ENCODE data around the gene AHNAK. TPM values are rescaled to one million over a fixed set of nuclear protein-coding genes. Genes with fewer than 3 reads are reported as not detected.
"Not testable (repeated sequence)": the region's sequence is repeated elsewhere in the genome, so short reads cannot be mapped to it uniquely, and the experiment has no call there.

The AHNAK gene
- total RNA-seq, 1 experiment from 2014 or later, result 391 TPM

DNA sequence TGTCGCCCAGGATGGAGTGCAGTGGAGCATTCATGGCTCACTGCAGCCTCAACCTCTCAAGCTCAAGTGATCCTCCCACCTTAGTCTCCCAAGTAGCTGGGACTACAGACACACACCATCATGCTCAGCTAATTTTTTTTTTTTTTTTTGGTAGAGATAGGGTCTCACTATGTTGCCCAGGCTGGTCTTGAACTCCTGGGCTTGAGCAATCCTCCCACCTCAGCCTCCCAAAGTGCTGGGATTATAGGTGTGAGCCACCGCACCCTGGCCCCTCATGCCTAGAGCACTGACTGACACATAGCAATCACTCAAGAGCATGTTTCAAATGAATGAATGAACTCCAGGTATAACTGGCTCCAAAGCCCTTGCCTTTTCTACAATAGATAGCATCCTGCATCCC, 3.9 kb upstream of the AHNAK start:
- DNase-seq (ENCODE audit: low spot score), result not testable (repeated sequence)

- peak; percentile 30 for DNase-seq (ENCODE audit: low spot score)
Observed at GRCh38 chr11:62548545-62549335, 2.1 kb upstream of the AHNAK start.

- peak; percentile 60 for DNase-seq (ENCODE audit: low spot score)
Observed at GRCh38 chr11:62547691-62548281, 1.2 kb upstream of the AHNAK start.

GRCh38 chr11:62546929-62547625, 471 bp upstream of the AHNAK start:
- peak; percentile 42 for DNase-seq (ENCODE audit: low spot score)

GRCh38 chr11:62545437-62546243, 966 bp downstream of the AHNAK start:
- peak; percentile 90 for DNase-seq (ENCODE audit: low spot score)

DNA sequence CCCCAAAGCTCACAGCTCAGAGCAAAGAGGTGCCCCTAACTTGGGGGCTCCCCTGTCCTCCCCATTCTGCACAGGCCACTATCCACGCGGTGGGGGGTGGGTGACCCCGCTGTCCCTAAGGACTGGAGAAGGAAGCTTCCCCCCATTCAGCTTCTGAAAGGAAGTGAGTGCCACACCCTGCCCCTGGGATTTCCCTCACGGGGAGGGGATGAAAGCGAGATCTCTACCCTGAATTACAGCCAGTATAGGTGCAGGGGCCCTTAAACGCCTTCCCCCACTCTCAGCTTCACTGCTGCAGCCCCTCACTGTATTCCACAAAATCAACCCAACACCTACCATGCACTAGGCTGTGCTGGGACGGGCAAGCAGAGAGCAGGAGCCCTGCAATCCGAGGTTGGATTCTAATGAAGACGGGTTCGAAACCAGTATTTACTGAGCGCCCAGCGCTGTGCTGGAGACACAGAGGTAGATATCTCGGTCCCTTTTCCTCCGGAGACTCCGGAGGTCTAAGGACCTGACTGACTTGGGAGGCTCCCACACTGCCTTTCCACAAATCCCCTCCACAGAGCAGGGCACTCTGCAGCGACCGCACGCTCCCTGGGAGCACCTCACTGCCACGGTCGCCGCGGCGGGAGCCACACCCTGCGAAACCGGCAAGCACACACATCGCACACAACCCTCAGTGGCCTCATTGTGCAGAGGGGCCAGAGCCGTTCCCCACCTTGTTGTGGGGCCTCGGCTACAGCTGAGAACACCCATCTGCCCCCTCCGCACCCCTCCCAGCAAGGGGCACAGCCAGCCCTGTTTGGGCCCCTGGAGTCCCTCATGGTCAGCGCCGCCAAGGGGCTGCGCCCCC, 1.8 kb downstream of the AHNAK start:
- DNase-seq (ENCODE audit: low spot score), result peak; percentile 47

DNA sequence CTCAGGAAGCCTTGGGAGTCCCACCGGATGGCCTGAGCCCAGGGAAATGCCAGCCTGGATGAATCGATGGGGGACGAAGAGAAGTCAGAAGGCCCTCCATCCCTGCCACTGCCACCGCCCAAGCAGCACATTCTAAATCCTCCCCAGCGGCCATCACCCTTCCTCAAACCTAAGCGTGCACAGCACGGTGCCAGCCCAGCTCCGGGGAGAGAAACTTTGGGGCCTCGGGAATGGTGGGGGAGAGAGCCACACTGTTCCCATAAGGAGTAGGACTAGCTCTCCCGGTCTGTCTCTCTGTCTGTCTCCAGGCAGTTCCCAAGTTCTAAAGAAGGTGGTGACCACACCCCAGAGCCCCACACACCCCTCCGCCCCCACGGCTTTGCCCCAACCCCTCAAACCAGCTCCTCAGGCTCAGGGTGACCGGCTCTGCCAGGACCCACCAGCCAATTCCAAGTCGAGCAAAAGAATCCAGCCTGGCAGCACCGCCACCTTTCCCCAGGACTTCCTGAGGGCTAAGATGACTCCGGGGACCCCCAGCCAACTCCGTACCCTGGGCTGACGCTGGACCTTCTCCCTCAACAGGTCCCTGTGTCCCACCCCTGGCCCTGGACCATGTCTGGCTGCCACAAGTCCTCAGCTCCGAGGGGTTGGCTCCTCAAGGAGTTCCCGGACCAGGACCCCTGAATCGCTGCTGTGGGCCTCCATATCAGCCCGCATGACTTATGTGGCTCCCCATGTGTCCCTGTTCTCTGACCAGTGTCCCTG, 2.7 kb downstream of the AHNAK start:
- DNase-seq (ENCODE audit: low spot score), result peak; percentile 13

DNA sequence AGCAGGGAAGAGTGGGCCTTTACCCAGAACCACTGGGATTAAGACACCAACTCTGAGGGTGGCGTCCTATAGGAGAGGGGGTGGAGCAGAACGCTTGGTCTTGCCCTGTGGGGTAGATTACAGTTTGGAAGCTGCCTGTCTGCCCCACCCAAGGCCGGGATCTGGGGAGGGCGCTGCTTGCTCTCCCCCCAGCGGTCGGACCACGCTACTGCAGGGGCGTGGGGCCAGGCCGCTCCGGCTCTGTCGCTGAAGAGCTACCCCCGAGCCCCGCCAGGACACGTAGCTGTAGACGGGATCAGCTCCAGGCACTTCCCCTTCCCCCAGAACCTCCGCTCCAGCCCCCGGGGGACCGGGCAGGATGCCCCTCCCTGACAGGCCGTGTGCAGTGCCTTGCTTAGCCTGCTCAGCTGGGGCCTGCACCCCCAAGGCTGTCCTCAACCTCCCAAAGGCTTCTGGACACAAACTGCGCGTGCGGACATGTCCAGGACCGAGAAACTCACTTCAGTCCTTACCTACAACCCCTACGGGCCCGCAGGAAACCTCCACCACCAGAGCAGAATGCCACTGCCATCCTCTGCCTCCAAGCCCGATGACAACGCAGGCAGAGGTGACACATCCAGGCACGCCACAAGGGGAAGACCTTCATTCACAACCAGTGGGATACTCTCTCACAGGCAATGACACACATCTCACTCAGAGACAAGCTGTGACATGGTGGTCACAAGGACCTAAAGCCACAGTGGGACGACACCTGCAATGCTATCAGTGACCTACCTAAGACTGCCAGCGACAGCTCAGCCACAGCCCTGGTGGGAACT, 3.6 kb downstream of the AHNAK start:
- peak; percentile 71 for DNase-seq (ENCODE audit: low spot score)

DNA sequence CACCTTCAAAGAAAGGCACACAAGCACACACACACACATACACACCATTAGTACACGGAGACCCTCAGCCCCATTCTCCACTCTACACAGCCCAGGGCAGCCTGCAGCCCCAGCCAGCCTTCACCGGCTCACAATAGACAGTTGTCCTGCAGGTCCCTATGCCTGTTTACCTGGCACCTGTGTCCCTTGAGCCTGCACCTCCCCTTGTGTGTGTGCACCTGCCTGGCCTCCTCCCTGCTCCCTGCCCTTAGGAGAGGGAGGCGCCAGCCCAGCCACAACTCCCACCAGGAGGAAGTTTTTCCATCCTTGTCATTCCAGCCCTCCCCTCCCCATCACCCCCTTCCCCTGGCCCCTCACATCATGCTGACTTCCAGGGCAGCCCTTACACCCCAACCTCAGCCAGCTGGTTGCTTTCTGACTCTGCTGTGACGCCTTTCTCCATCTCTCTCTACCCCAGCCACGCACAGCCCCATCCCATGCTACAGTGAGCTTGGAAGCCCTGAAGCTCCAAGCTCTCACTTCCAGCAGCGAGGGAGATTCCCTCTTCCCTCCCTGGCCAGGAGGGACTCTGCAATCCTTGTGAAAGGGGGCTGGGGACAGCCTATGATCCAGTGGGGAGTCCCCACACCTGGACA, 4.4 kb downstream of the AHNAK start:
- no peak for DNase-seq (ENCODE audit: low spot score)

DNA sequence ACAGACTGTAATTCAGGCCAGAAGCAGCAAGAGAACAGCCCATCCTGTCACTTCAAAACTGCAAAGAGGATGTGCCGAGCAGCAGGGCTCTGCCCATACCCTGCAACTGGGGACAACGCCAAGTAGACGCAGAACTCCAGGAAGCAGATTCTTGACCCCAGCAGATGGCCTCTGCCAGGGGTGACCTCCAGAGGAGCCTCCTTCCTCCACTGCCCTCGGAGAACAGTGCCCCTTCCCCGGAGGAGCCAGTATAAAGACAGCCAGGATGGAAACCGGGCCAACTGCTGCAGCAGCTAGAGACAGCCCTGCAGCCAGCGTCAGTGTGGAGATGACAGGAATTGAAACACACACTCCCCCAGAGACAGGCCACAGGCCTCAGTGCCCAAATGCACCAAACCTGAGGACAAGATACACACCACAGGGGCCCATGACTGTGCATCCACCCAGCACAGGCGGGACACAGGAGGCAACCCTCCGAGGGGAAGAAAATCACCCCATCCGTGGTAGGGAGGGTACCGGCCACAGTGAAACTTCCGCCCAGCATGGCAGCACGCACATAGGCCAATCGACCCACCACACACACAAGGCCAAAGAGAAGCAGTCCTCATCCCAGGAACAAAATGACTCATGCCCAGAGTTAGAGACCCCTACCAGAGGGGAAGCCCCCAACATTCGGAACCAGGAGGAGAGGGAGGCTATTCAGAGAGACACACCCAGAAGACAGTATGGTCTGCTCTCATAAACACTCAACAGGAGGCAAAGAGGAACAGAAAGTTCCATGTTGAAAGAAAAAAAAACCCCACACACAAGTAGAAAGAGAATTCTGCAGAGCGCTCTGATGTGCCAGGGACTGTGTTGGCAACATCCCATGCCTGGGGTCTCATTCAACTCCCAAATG, 5.6 kb downstream of the AHNAK start:
- DNase-seq (ENCODE audit: low spot score), result peak; percentile 49

- peak; percentile 89 for DNase-seq (ENCODE audit: low spot score)
Observed at GRCh38 chr11:62539238-62539925, 7.2 kb downstream of the AHNAK start.

DNA sequence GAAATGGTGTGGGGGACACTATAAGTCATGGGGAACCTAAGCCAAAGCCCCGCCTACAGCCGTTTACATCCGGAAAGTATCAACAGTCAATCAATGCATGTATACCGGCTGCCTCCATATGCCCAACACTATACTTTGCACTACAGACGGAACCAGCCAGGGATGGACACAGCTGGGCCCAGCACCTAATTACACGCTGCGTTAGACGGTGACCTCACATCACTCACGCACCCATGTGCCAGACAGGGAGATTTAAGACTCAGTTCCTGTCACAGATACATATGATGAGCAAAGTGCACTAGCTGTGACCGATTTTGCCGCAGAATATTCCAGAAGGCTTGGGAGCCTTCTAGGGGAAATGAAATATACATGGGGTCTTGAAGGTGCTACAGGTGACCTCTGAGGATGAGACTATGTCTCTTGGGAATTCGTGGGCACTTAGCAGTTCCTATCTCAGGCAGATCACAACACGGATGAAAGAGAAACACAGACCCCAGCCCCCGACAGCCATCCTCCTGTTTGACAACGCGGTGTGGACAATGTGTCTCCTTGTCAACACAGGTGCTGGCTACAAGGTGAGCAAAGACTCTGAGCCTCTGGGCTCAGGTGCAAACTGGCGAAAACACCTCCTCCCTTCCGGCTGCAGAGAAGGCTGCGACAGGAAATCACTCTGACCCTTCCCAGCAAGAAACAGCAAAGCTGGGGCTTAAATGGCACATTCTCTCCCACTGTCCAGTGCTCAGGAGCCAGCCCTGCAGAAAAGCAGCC, 8.0 kb downstream of the AHNAK start:
- DNase-seq (ENCODE audit: low spot score), result no peak

DNA sequence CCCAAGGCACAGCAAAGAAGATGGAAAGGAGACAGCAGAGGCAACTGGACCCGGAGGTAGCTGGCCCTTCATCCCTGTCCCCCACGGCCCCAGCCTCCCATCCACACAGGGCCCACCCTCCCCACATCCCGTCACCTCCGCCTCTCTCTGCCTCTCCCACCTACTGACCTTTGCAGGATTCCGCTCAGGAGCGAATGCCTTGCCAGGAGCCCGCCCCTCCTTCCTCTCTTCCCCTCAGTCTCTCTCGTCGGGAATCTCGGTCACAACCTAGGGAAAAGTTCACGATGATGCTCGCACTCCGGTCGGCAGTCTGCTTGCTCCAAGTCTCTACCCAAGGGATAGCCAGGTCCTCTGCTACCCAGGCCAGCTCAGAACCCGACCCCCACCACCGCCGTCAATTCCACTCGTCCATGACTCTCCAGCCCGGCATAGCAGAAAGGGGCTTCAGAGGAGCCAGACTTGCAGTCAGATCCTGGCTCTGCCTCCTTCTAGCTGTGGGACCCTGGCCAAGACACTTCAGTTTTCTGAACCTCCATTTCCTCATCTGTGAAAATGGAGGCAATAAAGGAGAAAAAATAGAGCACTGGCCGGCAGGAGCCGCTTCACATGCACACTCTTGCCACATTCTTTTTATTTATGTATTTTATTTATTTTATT, 10.2 kb downstream of the AHNAK start:
- no peak for DNase-seq (ENCODE audit: low spot score)

GRCh38 chr11:62535802-62536201, 10.8 kb downstream of the AHNAK start:
- DNase-seq (ENCODE audit: low spot score), result peak; percentile 70

DNA sequence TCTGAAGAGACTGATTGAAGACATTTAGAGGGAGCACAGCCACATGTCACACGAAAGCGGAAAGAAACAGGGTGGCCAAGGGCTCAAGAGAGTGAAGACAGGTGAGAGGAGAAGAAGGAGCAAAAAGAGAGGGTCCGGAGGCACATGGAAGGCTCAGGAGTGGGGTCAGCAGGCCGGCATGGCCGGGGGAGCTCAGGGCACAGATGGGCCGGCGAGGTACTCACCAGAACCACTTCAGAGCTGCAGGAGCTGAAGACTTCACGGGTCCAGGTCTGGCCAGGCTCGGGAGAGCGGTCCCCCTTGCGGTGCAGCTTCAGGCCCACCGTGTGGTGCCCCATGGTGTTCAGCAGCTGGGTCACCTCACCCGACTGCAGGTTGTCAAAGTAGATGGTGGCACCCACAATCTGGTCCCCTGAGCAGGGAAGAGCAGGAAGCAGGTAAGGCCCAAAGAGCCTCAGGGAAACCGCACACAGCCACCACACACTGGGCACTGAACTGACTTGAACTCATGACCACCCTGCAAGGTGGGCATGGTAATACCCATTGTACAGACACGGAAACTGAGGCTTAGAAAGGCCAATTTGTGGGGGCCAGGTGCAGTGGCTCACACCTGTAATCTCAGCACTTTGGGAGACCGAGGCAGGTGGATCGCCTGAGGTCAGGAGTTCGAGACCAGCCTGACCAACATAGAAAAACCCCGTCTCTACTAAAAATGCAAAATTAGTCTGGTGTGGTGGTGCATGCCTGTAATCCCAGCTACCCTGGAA, 11.6 kb downstream of the AHNAK start:
- DNase-seq (ENCODE audit: low spot score), result no peak
